GM20431 (cell line): ENCODE data around the gene PFKFB4.
"Not testable (repeated sequence)": the region's sequence is repeated elsewhere in the genome, so short reads cannot be mapped to it uniquely, and the experiment has no call there.

Source experiments
- in situ Hi-C: fragments of 300-500 bp; cut with MseI, MboI; formaldehyde crosslinking; loops from one replicate; pipeline ENCODE4 v1.15.0; 2020; ENCODE audit warnings: low sequenced_read_pairs; ENCODE audit not compliant: unreplicated experiment

Gene PFKFB4

DNA sequence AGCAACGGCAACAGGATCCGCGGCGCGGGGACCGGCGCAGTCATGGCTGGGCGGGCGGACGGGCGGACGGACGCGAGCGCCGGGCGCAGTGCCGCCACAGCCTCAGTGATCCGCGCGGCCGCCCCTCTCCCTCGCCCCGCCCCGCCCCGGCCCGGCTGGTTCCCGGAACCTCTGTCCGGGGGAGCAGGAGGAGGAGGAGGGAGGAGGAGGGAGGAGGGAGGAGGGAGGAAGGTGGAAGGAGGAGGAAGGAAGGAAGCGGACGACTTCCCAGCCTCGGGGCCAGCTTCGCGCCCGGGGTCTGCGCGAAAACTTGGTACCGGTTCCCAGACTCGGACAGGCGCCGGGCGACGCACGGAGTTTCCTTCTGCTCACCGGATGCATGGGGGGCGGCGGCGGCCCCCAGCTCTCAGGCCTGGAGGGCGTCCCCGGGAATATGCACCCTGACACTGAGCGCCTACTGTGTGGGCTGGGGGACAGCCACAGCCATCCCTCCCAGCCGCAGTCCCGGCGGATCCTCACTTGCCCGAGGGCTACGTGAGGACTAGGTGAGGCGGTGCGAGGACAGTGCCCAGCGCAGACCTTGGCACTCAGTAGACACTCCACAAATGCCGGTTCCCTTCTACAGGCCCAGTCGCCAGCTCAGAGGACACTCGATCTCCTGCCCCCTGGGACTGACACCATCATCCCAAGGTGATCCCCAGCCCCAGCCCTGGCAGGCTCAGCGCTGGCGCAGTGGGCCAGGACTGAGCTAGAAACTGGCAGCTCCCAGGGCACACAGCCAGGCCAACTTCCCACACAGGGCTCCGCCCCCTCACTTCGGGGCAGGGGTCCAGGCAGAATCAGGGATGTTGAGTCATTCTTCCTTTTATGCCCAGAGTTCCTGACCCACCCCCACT lies 52.3 kb downstream of the PFKFB4 start, which contains the start of gene SHISA5:
Gene SHISA5 (minus strand): TSS at position 124 of the 896 bp plus-strand sequence. CDS start 80 bp downstream, at position 44.
- in situ Hi-C loops: no loop called here

DNA sequence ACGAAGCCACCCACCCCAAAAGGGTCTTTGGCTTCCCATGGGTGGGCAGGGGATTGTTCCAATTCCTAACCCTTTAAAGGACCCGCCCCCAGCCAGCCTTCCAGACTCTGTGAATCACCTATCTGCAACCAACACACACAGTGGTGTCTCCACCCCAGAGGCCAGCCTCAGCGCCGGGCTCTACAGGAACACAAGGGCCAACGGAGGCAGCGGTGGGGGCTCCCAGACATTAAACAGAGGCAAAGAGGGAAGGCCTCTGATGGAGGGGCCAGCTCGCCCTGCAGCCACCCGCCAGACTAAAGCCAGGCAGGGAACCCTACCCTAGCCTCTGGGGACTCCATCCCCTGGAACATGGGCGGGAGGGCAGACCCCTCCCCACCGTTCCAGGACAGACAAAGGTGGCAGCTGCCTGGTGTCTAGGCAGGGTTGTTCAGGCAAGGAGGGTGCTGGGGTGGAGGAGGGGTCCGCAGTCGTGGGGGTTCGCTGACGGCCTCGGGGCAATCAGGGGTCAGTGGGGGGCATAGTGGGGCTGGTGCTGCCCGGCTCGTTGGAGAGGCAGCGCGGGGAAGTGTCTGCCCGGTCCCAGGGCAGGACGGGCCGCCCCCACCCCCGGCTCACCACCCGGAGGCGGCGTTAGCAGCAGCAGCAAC lies 53.1 kb downstream of the PFKFB4 start:
- in situ Hi-C loops: no loop called here

DNA sequence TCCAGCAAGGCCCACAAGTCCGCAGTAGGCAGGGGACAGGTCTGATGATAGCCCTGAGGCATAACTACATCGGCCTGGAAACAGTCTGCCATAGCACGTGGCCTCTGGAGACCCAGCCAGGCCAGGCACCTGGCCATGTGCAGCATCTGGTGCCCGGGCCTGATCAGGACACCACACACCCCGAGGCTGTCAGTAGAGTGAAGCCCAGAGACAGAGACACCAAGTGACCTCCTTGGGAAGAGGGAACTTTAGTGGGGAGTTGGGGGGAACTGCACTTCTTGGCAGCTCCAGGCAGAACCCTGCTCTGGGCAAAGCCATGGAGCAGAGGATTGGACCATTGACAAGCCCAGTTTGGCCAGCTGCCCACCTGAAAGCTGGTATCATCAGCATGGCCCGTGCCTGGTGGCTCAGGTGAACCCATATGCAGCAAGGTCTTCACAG lies 53.9 kb downstream of the PFKFB4 start:
- in situ Hi-C loops: no loop called here

DNA sequence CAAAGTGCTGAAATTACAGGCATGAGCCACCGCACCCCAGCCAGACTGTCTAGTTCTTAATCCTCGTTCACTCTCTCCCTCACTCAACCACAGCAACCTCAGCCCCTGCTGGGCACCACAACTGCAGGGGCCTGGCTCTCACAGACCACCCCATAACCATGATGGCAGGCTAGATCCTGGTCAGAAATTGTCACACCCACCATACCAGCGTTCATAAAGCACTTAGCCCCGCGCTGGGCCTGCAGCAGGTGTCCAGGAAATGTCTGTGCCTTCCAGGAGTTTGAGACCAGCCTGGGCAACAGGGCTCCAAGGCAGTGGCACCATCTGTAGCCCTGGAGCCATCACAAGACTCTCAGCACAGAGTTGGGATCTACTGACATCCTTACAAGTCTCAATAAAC lies 54.5 kb downstream of the PFKFB4 start:
- in situ Hi-C loops: no loop called here

DNA sequence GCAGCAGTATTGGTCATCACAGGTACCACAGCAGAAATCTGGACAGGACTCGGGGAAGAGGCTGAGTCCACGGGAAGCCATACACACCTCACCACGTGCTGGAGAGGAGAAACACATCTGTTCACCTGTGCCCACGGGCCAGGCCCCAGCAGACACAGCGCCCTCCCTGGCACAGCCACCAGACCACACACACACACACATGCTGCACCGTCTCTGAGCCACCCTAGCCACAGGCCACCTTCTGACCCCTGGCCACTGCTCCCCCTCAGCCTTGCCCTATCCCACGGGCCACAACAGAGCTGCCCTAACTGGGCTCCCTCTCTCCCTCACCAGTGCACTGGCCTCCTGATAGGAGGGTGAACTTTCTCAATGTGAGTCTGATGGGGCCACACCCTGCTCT lies 55.4 kb downstream of the PFKFB4 start:
- in situ Hi-C loops: no loop called here

DNA sequence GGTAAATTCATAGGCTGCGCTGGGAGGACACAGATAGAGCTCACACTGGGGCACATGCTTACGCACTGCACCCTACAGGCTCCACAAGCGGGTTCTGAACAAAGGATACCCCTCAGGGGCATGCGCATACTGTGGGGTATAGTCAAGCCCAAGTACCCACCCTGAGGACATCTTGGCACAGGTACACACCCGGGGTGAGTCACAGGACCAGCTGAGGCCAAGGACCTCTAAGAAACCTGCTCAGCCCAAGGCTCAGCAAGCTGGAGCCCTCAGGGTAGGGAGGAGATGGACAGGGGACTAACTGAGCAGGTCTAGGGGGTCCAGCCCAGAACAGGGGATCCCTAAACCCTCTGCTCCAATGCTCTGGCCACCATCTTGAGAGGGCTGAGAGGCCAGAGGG lies 55.9 kb downstream of the PFKFB4 start:
- in situ Hi-C loops: no loop called here

DNA sequence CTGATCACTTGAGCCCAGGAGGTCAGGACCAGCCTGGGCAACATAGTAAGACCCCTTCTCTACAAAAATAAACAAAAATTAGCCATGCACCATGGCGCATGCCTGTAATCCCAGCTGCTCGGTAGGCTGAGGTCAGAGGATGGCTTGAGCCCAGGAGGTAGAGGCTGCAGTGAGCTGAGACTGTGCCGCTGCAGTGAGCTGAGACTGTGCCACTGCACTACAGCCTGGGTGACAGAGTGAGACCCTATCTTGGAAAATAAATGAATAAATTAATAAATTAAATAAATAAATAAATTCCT lies 63.5 kb downstream of the PFKFB4 start:
- in situ Hi-C loops: no loop called here

DNA sequence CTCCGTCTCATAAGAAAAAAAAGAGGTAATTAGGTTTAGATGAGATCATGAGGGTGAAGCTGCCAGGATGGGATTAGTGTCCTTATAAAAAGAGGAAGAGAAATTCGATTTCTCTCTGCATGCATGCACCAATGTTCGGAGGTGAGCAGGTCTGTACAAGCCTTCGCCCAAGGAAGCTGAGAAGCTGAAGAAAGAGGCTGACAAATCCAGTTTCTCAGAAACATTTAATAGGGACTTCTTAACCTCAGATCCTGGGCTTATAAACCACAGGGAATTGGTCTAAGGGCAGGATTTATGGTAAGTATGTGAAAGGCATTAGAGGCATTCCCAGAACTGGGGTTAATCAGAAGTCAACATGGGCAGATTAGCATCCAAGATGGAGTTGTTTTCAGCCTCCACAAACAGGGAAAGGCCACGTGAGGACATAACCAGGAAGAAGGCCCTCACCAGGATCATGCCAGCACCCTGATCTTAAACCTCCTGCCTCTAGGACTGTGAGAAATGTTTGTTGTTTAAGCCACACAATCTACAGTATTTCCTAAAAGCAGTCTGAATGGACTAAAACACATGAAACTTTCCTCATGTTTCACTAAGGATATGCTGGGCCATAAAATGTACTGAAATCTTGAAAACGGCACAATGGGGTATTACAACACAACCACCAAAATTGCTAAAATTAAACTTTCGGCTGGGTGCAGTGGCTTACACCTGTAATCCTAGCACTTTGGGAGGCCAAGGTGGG lies 64.0 kb downstream of the PFKFB4 start:
- in situ Hi-C loops: no loop called here

DNA sequence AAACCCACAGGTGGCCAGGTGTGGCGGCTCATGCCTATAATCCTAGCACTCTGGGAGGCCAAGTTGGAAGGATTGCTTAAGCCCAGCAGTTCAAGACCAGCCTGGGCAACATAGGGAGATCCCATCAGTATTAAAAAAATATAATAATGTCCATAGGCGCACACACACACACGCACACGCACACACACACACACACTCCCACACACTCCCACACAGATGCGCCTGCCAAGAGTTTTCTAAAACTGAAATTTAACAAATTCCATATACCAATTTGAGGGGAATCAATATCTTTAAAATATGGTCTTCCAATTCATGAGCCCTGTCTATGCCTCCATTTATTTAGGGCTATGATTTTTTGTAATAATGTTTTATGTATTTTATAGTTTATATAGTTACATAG lies 69.7 kb downstream of the PFKFB4 start:
- in situ Hi-C loops: no loop called here

DNA sequence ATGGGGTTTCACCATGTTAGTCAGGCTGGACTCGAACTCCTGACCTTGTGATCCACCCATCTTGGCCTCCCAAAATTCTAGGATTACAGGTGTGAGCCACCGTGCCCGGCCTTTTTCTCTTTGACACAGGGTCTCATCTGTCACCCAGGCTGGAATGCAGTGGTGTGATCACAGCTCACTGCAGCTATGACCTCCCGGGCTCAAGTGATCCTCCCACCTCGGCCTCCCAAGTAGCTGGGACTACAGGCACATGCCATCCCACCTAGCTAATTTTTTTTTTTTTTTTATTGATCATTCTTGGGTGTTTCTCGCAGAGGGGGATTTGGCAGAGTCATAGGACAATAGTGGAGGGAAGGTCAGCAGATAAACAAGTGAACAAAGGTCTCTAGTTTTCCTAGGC lies 73.8 kb downstream of the PFKFB4 start:
- in situ Hi-C loops: not testable (repeated sequence)

DNA sequence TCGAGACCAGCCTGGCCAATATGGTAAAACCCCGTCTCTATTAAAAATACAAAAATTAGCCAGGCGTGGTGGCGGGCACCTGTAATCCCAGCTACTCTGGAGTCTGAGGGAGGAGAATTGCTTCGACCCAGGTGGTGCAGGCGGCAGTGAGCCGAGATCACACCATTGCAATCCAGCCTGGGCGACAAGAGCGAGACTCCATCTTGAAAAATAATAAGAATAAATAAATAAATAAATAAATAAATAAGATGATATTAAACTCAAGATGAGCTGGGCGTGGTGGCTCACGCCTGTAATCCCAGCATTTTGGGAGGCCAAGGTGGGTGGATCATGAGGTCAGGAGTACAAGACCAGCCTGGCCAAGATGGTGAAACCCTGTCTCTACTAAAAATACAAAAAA lies 75.7 kb downstream of the PFKFB4 start:
- in situ Hi-C loops: not testable (repeated sequence)

DNA sequence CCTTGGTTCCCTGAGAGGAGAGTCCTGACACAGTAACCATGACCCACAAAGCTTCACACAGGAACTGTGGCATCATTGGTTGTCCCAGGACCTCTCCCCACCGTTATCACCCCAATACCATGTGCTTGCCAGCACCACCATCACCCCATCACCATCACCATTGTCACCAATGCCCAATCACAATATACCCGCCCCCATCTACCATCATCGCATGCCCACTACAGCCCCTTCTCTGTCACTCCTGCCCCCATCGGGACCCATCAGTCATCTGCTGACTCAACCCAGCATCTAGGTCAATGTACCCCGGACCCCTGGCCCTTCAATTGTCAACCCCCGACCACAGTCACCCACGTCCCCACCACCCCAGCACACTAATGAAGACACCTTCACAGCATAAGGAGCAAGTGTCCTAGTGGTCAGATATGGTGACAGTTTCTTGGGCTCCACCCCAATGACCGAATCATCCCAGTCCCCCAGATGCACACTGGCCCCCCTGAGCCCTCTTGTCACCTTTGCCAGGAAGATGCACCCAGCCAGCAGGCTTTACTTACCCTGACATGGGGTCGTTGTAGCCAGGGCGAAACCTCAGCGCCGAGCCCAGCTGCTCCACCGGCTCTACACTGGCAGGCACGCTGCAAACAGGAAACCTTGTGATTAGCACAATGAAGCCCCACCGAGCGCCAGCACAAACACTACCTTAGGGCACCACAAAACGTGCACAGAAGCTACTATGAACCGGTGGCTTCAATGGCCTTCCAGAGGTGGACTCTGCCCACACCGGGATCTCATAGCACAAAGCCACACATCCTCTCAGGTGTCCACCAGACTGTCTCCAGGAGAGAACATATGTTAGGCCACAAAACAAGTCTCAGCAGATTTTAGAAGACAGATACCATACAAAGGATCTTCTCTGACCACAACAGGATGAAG lies 77.7 kb downstream of the PFKFB4 start:
- in situ Hi-C loops: no loop called here

DNA sequence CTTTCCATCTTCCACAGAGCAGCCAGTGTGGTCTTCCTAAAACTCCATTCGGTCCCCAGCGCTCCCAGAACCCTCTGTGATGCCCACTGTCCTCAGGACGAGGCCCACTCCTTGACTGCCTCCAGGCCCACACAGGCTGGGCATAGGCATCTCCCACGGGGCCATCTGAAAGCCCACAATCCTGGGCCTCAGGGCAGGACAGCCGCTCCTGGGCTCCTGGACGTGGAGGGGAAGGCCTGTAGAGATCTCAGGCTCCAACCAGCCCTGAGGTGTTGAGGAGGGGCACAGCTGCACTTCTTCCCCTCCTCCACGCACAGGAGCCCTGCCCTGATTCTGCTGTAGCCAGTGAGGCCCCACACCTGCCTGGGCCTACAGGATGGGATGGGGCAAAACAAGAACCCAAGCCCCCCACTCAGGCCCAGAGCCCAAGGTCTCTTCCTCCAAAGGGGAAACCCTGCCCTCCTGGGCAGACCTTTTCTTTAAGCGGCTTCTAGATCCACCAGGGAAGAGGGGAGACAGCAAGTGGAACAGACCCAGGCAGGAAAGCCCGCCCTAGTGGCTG lies 78.6 kb downstream of the PFKFB4 start:
- in situ Hi-C loops: no loop called here

DNA sequence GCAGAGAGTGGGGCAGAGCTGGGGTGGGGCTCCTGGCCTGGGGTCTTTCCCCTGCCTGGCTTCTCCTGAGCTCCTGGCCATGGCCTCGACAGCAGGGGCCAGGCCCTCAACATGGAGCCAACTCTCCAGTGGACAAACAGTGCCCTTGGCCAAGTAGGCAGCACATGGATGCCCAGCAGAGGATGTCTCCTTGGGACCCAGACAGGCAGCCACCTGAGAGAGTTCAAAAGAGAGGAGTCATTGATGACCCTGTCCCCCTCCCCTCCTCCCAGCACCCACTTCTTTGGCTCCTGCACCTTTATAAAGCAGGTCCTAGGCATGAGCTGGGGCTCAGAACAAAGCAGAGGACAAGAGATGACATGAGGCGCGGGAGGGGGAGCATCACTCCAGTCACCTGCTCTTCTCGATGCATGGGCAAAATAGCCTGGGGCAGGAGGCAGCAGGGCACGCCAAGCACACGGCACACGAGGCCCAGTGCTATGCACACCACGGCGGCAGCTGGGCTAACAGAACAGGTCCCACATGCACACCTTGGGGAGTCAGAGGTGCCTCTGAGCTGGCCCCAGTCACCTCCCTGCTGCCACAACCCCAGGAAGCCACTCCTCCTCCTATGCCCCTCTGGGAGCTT lies 80.1 kb downstream of the PFKFB4 start:
- in situ Hi-C loops: no loop called here

DNA sequence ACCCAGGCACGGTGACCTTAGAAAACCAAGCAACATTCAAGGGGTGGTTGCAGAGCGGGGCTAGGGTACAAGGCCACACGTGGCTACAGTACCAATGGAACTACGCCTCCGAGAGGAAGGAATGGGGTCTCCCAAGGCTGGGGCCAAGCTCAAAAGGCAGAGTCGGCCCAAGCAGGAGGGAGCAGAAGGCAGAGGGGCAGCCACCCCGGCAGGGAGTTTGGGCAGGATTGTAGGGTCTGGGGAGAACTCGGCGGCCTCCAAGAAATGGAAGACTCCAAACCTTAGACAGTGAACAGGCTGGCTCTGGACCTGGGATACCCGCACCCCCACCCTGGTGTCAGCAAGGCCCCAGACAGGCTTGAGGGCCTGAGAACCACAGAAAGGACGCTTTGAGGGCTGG lies 81.4 kb downstream of the PFKFB4 start:
- in situ Hi-C loops: no loop called here

DNA sequence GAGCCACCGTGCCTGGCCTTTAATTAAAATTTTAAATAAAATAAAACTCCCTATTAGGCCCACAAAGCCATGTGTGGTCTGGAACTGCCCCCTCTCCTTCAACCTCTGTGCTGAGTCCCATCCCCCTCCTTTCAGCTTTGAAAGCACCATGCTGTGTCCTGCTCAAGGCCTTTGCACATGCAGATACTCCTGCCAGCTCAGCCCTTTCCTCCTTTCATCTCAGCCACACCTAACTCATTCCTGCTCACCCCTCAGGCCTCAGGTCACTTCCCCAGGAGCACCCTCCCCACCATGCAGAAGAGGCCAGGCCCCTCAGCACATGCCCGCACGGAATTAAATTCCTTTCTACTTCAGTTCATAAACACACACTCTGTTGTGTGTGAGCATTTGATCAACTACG lies 82.0 kb downstream of the PFKFB4 start:
- in situ Hi-C loops: no loop called here

DNA sequence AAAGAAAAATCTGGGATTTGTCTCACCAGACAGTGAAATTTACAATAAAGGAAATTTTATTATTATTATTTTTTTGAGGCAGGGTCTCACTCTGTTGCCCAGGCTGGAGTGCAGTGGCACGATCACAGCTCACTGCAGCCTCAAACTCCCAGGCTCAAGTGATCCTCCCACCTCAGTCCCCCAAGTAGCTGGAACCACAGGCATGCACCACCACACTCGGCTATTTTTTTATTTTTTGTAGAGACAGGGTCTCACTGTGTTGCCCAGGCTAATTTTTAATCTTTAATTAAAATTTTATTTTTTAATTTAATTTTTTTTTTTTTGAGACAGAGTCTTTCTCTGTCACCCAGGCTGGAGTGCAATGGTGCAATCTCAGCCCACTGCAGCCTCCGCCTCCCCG lies 82.6 kb downstream of the PFKFB4 start:
- in situ Hi-C loops: not testable (repeated sequence)

DNA sequence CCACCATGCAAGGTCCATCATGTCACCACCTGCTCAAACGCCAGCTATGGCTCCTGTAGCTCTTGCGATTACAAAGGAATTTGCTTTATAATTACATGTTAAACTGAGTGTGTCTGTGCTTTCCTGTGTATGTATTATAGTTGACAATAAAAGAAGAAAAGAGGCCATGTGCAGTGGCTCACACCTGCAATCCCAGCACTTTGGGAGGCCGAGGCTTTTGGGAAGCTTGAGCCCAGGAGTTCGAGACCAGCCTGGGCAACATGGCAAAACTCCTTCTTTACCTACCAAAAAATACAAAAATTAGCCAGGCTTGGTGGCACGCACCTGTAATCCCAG lies 83.0 kb downstream of the PFKFB4 start:
- in situ Hi-C loops: no loop called here

DNA sequence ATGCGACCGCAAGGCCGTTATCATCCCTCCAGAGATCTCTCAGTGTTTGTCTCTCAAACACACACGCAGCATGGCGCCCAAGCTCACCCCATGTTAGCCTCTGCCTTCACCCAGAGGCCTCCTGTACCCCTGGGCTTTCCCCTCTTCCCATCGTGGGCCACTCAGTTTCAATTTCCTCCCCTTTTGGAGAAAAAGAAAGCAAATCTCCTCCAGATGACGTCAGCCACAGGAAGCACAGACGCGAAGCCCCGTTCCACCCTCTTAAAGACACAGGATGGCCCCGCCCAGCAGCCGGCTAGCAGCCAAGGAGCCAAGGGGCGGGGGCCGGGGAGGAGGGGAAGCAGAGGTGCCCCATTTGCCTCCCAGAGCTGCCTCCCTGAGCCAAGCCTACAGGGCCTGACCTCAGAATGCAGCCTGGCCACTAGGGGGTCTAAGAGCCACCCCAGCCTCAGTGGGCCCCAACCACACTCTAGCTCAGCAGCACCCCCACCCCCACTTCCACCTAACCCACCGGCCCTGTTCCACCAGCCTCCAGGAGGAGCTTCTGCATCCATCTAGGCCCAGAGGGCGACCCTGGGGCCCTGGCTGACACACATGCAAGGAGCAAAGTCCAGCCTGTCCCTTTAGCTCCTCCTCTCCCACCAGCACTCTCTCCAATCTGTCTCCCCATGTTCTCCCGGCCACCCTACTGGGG lies 83.5 kb downstream of the PFKFB4 start:
- in situ Hi-C loops: no loop called here
